HEK293 (cell line): ENCODE results near the gene CCDC190.

Experiments used
- ZFP41 ChIP-seq: fragments of 450-650 bp; formaldehyde crosslinking; IDR thresholded peaks from 2 replicates; pipeline ENCODE4 v1.5.1; 2016; ENCODE audit warnings: missing biosample characterization, missing genetic modification characterization, borderline replicate concordance
- ZNF114 ChIP-seq: fragments of 450-650 bp; formaldehyde crosslinking; IDR thresholded peaks from 2 replicates; pipeline ENCODE4 v1.5.0; 2017; ENCODE audit warnings: missing biosample characterization, missing genetic modification characterization
- ZNF132 ChIP-seq: fragments of 450-650 bp; formaldehyde crosslinking; IDR thresholded peaks from 2 replicates; pipeline ENCODE4 v1.5.1; 2017; ENCODE audit warnings: missing biosample characterization, missing genetic modification characterization, borderline replicate concordance
- ZNF140 ChIP-seq: fragments of 450-650 bp; formaldehyde crosslinking; IDR thresholded peaks from 2 replicates; pipeline ENCODE4 v1.5.1; 2016; ENCODE audit warnings: missing biosample characterization, missing genetic modification characterization
- ZNF155 ChIP-seq: fragments of 450-650 bp; formaldehyde crosslinking; IDR thresholded peaks from 2 replicates; pipeline ENCODE4 v1.5.1; 2016; ENCODE audit warnings: missing biosample characterization, missing genetic modification characterization
- ZNF274 ChIP-seq, 2 experiments: fragments of 200-500 bp in 1 of 2; fragments of 450-650 bp in 1 of 2; sonication (Bioruptor generic) in 1 of 2; formaldehyde crosslinking in 1 of 2; IDR thresholded peaks; 2 replicates each; pipeline versions ENCODE4 v1.5.1 to v1.6.1; 2014 to 2016; ENCODE audit warnings: borderline replicate concordance in 1 of 2, inconsistent platforms in 1 of 2, low read length in 1 of 2, missing biosample characterization in 1 of 2, missing genetic modification characterization in 1 of 2
- ZNF350 ChIP-seq: fragments of 450-650 bp; formaldehyde crosslinking; IDR thresholded peaks from 2 replicates; pipeline ENCODE4 v1.5.0; 2017; ENCODE audit warnings: missing biosample characterization, mild to moderate bottlenecking, missing genetic modification characterization
- ZNF624 ChIP-seq: fragments of 450-650 bp; formaldehyde crosslinking; IDR thresholded peaks from 2 replicates; pipeline ENCODE4 v1.5.1; 2017; ENCODE audit warnings: missing biosample characterization, missing genetic modification characterization
- ZSCAN16 ChIP-seq: fragments of 450-650 bp; formaldehyde crosslinking; IDR thresholded peaks from 2 replicates; pipeline ENCODE4 v1.5.1; 2016; ENCODE audit warnings: missing biosample characterization, missing genetic modification characterization
- TF ChIP-seq, protein P1 (sequence below): fragments of 450-650 bp; formaldehyde crosslinking; IDR thresholded peaks from 2 replicates; pipeline ENCODE4 v1.5.1; 2016; ENCODE audit warnings: missing biosample characterization, missing genetic modification characterization
- TF ChIP-seq, protein P2 (sequence below): fragments of 450-650 bp; formaldehyde crosslinking; IDR thresholded peaks from 2 replicates; pipeline ENCODE4 v1.5.1; 2016; ENCODE audit warnings: missing biosample characterization, missing genetic modification characterization, low read depth
- TF ChIP-seq, protein P3 (sequence below): sonication (generic); formaldehyde crosslinking; IDR thresholded peaks from 2 replicates; pipeline ENCODE4 v1.8.1; 2022; ENCODE audit warnings: mild to moderate bottlenecking, moderate library complexity, missing genetic modification reagents

DNA sequence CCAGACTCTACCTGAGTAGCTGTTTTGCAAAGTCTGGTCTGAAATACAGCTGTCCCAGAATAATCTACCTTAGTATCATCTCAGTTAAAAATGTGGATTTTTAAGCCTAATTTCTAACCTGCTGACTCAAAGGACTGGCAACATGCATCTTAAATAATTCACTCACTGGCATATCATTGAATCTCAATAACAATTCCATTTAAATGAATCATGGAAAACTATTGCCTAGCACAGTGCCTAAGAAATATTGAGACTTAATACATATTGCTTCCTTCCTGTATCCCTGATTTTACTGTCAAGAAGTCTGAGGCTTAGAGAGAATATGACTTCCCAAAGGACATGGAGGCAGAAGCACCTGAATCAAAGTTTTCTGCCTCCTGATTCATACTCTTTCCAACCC, 3.1 kb downstream of the CCDC190 start:
- no peak for TF ChIP-seq ZNF274 (IDR thresholded peaks at IDR 0.05; ENCODE audit: low read length)
- TF ChIP-seq ZNF274 (tag by site-specific recombination; IDR thresholded peaks at IDR 0.05; ENCODE audit: borderline replicate concordance), result no peak
- TF ChIP-seq, protein P1, sequence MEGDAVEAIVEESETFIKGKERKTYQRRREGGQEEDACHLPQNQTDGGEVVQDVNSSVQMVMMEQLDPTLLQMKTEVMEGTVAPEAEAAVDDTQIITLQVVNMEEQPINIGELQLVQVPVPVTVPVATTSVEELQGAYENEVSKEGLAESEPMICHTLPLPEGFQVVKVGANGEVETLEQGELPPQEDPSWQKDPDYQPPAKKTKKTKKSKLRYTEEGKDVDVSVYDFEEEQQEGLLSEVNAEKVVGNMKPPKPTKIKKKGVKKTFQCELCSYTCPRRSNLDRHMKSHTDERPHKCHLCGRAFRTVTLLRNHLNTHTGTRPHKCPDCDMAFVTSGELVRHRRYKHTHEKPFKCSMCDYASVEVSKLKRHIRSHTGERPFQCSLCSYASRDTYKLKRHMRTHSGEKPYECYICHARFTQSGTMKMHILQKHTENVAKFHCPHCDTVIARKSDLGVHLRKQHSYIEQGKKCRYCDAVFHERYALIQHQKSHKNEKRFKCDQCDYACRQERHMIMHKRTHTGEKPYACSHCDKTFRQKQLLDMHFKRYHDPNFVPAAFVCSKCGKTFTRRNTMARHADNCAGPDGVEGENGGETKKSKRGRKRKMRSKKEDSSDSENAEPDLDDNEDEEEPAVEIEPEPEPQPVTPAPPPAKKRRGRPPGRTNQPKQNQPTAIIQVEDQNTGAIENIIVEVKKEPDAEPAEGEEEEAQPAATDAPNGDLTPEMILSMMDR (tag by site-specific recombination), result no peak
- TF ChIP-seq ZNF155 (tag by site-specific recombination), result no peak
- TF ChIP-seq ZNF114, result no peak
- TF ChIP-seq ZNF624 (tag by site-specific recombination), result no peak
- TF ChIP-seq ZSCAN16, result no peak
- TF ChIP-seq, protein P2, sequence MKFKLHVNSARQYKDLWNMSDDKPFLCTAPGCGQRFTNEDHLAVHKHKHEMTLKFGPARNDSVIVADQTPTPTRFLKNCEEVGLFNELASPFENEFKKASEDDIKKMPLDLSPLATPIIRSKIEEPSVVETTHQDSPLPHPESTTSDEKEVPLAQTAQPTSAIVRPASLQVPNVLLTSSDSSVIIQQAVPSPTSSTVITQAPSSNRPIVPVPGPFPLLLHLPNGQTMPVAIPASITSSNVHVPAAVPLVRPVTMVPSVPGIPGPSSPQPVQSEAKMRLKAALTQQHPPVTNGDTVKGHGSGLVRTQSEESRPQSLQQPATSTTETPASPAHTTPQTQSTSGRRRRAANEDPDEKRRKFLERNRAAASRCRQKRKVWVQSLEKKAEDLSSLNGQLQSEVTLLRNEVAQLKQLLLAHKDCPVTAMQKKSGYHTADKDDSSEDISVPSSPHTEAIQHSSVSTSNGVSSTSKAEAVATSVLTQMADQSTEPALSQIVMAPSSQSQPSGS (tag by site-specific recombination), result no peak
- TF ChIP-seq, protein P3, sequence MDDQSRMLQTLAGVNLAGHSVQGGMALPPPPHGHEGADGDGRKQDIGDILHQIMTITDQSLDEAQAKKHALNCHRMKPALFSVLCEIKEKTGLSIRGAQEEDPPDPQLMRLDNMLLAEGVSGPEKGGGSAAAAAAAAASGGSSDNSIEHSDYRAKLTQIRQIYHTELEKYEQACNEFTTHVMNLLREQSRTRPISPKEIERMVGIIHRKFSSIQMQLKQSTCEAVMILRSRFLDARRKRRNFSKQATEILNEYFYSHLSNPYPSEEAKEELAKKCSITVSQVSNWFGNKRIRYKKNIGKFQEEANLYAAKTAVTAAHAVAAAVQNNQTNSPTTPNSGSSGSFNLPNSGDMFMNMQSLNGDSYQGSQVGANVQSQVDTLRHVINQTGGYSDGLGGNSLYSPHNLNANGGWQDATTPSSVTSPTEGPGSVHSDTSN, result no peak
- TF ChIP-seq ZNF132 (tag by site-specific recombination), result no peak
- no peak for TF ChIP-seq ZNF350 (tag by site-specific recombination)
- TF ChIP-seq ZNF140 (tag by site-specific recombination), result no peak
- TF ChIP-seq ZFP41 (tag by site-specific recombination), result no peak
